DND-41 (cell line): ENCODE measurements around the gene SULT2B1.

Experiments used
- ATAC-seq: fragments of 200-7000 bp; cut with Tn5 transposase; 3 replicates; pipeline ENCODE4 v1.9.1; 2021; ENCODE audit warnings: low read depth; ENCODE audit not compliant: insufficient read depth
- DNase-seq: peaks from one replicate; pipeline ENCODE4 v3.0.0-alpha.2; 2020
- H2AFZ ChIP-seq: 2 replicates; pipeline ENCODE4 v1.6.0; 2012; ENCODE audit warnings: low read depth, low read length
- H3K27ac ChIP-seq: 2 replicates; pipeline ENCODE4 v1.5.1; 2012; ENCODE audit warnings: low read length, inconsistent platforms
- H3K27me3 ChIP-seq: fragments of 200-600 bp; sonication (generic); 2 replicates; pipeline ENCODE4 v1.6.0; 2012; ENCODE audit warnings: low read length, mild to moderate bottlenecking, inconsistent platforms; ENCODE audit not compliant: insufficient read depth, poor library complexity
- H3K36me3 ChIP-seq: 2 replicates; pipeline ENCODE4 v1.5.1; 2012; ENCODE audit warnings: low read length, inconsistent platforms; ENCODE audit not compliant: insufficient read depth
- H3K4me1 ChIP-seq: 2 replicates; pipeline ENCODE4 v1.5.1; 2012; ENCODE audit warnings: mild to moderate bottlenecking, low read length; ENCODE audit not compliant: insufficient read depth
- H3K4me2 ChIP-seq: 2 replicates; pipeline ENCODE4 v1.6.0; 2012; ENCODE audit warnings: mild to moderate bottlenecking, moderate library complexity, low read length, inconsistent platforms; ENCODE audit not compliant: insufficient read depth
- H3K4me3 ChIP-seq, 2 experiments: fragments of 200-600 bp in 1 of 2; shearing (Covaris generic) in 1 of 2; 2 replicates each; pipeline ENCODE4 v1.5.1; 2012 to 2016; ENCODE audit warnings: inconsistent platforms in 2 of 2, low read length in 2 of 2, mild to moderate bottlenecking in 2 of 2, low read depth in 1 of 2, moderate library complexity in 1 of 2
- H3K79me2 ChIP-seq: 2 replicates; pipeline ENCODE4 v1.6.0; 2012; ENCODE audit warnings: low read length, inconsistent platforms; ENCODE audit not compliant: insufficient read depth
- H3K9ac ChIP-seq: 2 replicates; pipeline ENCODE4 v1.6.0; 2012; ENCODE audit warnings: low read depth, mild to moderate bottlenecking, inconsistent platforms, low read length, moderate library complexity
- H3K9me3 ChIP-seq: 2 replicates; pipeline ENCODE4 v1.5.1; 2012; ENCODE audit warnings: low read length, moderate library complexity, mild to moderate bottlenecking, inconsistent platforms; ENCODE audit not compliant: insufficient read depth, severe bottlenecking
- H4K20me1 ChIP-seq: 2 replicates; pipeline ENCODE4 v1.6.0; 2012; ENCODE audit warnings: low read length; ENCODE audit not compliant: insufficient read depth
- EZH2 ChIP-seq: IDR thresholded peaks from 3 replicates; pipeline ENCODE4 v1.6.1; 2012; ENCODE audit warnings: borderline replicate concordance, low read depth, mild to moderate bottlenecking, moderate library complexity, low read length, inconsistent platforms; ENCODE audit not compliant: severe bottlenecking
- TF ChIP-seq, protein P1 (sequence below): IDR thresholded peaks from 2 replicates; pipeline ENCODE4 v1.5.1; 2012; ENCODE audit warnings: borderline replicate concordance, low read length, moderate library complexity, mild to moderate bottlenecking; ENCODE audit not compliant: poor library complexity, severe bottlenecking; ENCODE audit errors: extremely low read depth

SULT2B1 gene

DNA sequence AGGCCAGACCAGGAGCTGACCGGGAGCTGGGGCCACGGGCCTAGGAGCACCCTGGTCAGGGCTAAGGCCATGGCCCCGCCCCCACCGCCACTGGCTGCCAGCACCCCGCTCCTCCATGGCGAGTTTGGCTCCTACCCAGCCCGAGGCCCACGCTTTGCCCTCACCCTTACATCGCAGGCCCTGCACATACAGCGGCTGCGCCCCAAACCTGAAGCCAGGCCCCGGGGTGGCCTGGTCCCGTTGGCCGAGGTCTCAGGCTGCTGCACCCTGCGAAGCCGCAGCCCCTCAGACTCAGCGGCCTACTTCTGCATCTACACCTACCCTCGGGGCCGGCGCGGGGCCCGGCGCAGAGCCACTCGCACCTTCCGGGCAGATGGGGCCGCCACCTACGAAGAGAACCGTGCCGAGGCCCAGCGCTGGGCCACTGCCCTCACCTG is 73.9 kb downstream of the SULT2B1 start:
- Histone ChIP-seq H3K27me3 (no peaks in the 10 kb centered on the region), H3K79me2 (peaks cover 34% of the 10 kb centered on the region), H3K9ac (no peak overlapping the region), H3K36me3 (peaks cover 61% of the 10 kb centered on the region), H3K27ac (no peak overlapping the region), H3K9me3 (no peaks in the 10 kb centered on the region), H2AFZ (no peak overlapping the region), H3K4me2 (no peak overlapping the region), H4K20me1 (peaks cover 11% of the 10 kb centered on the region), H3K4me3 (no peak overlapping the region), H3K4me1 (peaks cover 39% of the 10 kb centered on the region)
- no peak for ATAC-seq
- TF ChIP-seq, protein P1, sequence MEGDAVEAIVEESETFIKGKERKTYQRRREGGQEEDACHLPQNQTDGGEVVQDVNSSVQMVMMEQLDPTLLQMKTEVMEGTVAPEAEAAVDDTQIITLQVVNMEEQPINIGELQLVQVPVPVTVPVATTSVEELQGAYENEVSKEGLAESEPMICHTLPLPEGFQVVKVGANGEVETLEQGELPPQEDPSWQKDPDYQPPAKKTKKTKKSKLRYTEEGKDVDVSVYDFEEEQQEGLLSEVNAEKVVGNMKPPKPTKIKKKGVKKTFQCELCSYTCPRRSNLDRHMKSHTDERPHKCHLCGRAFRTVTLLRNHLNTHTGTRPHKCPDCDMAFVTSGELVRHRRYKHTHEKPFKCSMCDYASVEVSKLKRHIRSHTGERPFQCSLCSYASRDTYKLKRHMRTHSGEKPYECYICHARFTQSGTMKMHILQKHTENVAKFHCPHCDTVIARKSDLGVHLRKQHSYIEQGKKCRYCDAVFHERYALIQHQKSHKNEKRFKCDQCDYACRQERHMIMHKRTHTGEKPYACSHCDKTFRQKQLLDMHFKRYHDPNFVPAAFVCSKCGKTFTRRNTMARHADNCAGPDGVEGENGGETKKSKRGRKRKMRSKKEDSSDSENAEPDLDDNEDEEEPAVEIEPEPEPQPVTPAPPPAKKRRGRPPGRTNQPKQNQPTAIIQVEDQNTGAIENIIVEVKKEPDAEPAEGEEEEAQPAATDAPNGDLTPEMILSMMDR = no peak
- no peak for TF ChIP-seq EZH2
- DNase-seq = peak; percentile 5

DNA sequence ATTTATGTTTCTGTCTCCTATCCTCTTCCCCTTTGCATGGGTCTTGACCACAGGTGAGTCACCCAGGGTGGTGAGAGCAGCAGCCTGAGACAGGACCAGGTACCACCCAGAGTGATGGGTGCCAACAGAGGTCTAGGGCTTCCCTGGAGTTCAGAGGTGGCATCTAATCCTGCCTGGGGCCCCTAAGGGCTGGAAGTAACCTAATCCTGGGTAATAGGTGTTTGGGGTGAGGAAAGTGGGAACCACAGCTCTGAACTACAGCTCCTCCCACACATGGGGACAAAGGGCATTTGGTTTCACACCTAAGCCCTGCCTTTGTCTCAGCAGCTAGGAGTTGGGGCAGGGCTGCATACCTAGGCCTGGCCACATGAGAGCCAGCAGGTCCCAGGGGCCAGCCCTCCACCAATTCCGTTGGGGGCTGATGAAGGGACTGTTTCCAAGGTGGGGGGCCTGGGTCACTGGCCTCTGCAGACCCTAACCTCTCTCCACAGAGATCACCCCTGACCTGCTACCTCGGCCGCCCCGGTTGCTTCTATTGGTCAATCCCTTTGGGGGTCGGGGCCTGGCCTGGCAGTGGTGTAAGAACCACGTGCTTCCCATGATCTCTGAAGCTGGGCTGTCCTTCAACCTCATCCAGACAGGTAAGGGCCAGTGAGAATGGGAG is 75.4 kb downstream of the SULT2B1 start:
- H3K27ac ChIP-seq = no peak overlapping the region
- peaks cover 31% of the 10 kb centered on the region for H3K4me1 ChIP-seq
- H3K4me2 ChIP-seq = no peak overlapping the region
- H3K36me3 ChIP-seq = peaks cover 65% of the 10 kb centered on the region
- H2AFZ ChIP-seq = no peak overlapping the region
- ATAC-seq = no peak
- no peak for TF ChIP-seq EZH2
- TF ChIP-seq, protein P1 = no peak
- no peak overlapping the region for H3K4me3 ChIP-seq
- peaks cover 11% of the 10 kb centered on the region for H4K20me1 ChIP-seq
- no peak for DNase-seq
- no peaks in the 10 kb centered on the region for H3K27me3 ChIP-seq
- H3K9ac ChIP-seq = no peak overlapping the region
- H3K79me2 ChIP-seq = peaks cover 30% of the 10 kb centered on the region
- no peaks in the 10 kb centered on the region for H3K9me3 ChIP-seq

DNA sequence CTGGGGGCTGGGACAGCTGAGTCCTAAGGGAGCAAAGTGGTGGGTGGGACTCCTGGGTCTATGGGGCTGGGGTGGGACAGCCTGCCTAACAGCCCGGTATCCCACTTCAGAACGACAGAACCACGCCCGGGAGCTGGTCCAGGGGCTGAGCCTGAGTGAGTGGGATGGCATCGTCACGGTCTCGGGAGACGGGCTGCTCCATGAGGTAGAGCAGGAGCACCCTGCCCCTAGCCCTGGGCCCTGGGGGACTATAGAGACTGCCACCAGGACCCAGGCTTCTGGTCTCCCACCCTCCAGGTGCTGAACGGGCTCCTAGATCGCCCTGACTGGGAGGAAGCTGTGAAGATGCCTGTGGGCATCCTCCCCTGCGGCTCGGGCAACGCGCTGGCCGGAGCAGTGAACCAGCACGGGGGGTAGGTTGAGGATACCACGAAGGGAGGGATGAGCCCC is 75.9 kb downstream of the SULT2B1 start:
- Histone ChIP-seq H3K4me2 (no peak overlapping the region), H3K4me3 (no peak overlapping the region), H4K20me1 (peaks cover 11% of the 10 kb centered on the region), H2AFZ (no peak overlapping the region), H3K4me1 (peaks cover 30% of the 10 kb centered on the region), H3K9me3 (no peaks in the 10 kb centered on the region), H3K36me3 (peaks cover 68% of the 10 kb centered on the region), H3K79me2 (peaks cover 28% of the 10 kb centered on the region), H3K27ac (no peak overlapping the region), H3K9ac (no peak overlapping the region), H3K27me3 (no peaks in the 10 kb centered on the region)
- TF ChIP-seq, protein P1 = no peak
- TF ChIP-seq EZH2 = no peak
- DNase-seq (no peak), ATAC-seq (no peak)
